Measurements from ENCODE around the gene FOXP4. TPM values are rescaled to one million over a fixed set of nuclear protein-coding genes. Genes with fewer than 3 reads are reported as not detected.

The FOXP4 gene
- total RNA-seq, 2 experiments from 2014 or later, result 6.3 to 26.3 TPM

DNA sequence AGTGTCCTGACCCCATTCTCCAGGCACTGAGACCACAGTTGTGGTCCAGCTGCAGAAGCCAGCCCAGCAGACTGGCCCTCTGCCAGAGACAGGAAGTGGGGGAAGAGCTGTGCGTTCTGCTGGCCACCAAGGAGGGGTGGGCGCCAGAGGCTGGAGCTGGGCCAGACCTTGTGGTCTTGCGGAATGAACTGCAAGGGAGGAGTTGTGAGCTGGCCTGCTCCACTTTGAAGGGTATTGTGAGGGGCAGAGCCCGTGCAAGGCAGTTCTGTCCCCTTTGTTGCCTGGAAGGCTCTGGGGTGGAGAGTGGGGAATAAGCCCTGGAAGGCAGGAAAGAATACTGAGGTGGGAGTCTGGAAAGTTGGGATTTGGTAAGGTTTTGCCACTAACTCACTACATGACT lies 88.5 kb downstream of the FOXP4 start:
- no peak for TF ChIP-seq EZH2phosphoT487 (IDR thresholded peaks at IDR 0.05; ENCODE audit: borderline replicate concordance, low read depth, low read length)
- TF ChIP-seq, protein P1, sequence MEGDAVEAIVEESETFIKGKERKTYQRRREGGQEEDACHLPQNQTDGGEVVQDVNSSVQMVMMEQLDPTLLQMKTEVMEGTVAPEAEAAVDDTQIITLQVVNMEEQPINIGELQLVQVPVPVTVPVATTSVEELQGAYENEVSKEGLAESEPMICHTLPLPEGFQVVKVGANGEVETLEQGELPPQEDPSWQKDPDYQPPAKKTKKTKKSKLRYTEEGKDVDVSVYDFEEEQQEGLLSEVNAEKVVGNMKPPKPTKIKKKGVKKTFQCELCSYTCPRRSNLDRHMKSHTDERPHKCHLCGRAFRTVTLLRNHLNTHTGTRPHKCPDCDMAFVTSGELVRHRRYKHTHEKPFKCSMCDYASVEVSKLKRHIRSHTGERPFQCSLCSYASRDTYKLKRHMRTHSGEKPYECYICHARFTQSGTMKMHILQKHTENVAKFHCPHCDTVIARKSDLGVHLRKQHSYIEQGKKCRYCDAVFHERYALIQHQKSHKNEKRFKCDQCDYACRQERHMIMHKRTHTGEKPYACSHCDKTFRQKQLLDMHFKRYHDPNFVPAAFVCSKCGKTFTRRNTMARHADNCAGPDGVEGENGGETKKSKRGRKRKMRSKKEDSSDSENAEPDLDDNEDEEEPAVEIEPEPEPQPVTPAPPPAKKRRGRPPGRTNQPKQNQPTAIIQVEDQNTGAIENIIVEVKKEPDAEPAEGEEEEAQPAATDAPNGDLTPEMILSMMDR (conservative IDR thresholded peaks at IDR 0.05; ENCODE audit: low read length), result no peak
- H3K4me2 ChIP-seq (ENCODE audit: low read length), result no peak overlapping the region
- no peaks in the 10 kb centered on the region for H3K79me2 ChIP-seq (ENCODE audit: insufficient read depth, low read depth, low read length)
- DNase-seq (ENCODE audit: low spot score), result no peak
- POLR2A ChIA-PET, result no interaction called here
- BruUV-seq (replicated peaks), result no TSS peak
- H3K9me3 ChIP-seq (ENCODE audit: low read length), result no peaks in the 10 kb centered on the region
- H3K4me1 ChIP-seq (ENCODE audit: insufficient read depth, low read length, poor library complexity, severe bottlenecking), result no peaks in the 10 kb centered on the region
- intact Hi-C loops (cut with micrococcal nuclease; ENCODE audit: unreplicated experiment), result no loop called here
- H3K27ac ChIP-seq (ENCODE audit: low read depth, low read length, poor library complexity, severe bottlenecking), result no peak overlapping the region
- H3K4me3 ChIP-seq (ENCODE audit: low read depth, low read length, poor library complexity, severe bottlenecking), result no peak overlapping the region
- H4K20me1 ChIP-seq (ENCODE audit: insufficient read depth, low read length), result no peaks in the 10 kb centered on the region
- no peaks in the 10 kb centered on the region for H3K36me3 ChIP-seq (ENCODE audit: insufficient read depth, low read length)
- no peak overlapping the region for H2AFZ ChIP-seq (ENCODE audit: low read length)
- H3K9me2 ChIP-seq (ENCODE audit: insufficient read depth, low read length), result no peaks in the 10 kb centered on the region
- CTCF ChIA-PET (ENCODE audit: unreplicated experiment), result no interaction called here

DNA sequence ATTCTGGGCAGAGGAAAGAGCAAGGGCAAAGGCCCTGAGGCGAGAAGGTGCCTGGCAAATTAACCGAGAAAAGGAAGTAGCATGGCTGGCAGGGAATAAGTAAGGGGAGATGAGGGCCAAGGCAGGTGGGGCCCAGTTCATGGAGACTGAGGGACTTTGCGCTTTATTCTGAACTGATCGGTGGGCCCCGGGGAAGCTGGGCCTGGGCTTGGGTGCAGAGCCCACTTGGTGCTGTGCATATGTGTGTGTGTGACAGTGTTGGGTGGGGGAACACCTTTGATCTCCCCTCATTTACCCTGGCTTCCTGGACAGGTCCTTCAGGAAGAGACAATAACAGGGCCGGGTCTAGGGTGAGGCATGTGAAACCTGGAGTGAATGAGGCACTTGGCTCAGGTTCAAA lies 89.2 kb downstream of the FOXP4 start:
- no peak for TF ChIP-seq EZH2phosphoT487 (IDR thresholded peaks at IDR 0.05; ENCODE audit: borderline replicate concordance, low read depth, low read length)
- Histone ChIP-seq H4K20me1 (ENCODE audit: insufficient read depth, low read length) (no peaks in the 10 kb centered on the region), H3K79me2 (ENCODE audit: insufficient read depth, low read depth, low read length) (no peaks in the 10 kb centered on the region), H3K27ac (ENCODE audit: low read depth, low read length, poor library complexity, severe bottlenecking) (no peak overlapping the region), H3K9me2 (ENCODE audit: insufficient read depth, low read length) (no peaks in the 10 kb centered on the region), H3K4me2 (ENCODE audit: low read length) (no peak overlapping the region), H3K4me3 (ENCODE audit: low read depth, low read length, poor library complexity, severe bottlenecking) (no peak overlapping the region), H2AFZ (ENCODE audit: low read length) (no peak overlapping the region), H3K36me3 (ENCODE audit: insufficient read depth, low read length) (no peaks in the 10 kb centered on the region), H3K9me3 (ENCODE audit: low read length) (no peaks in the 10 kb centered on the region), H3K4me1 (ENCODE audit: insufficient read depth, low read length, poor library complexity, severe bottlenecking) (no peaks in the 10 kb centered on the region)
- DNase-seq (ENCODE audit: low spot score), result no peak
- BruUV-seq (replicated peaks), result no TSS peak
- intact Hi-C loops (cut with micrococcal nuclease; ENCODE audit: unreplicated experiment), result no loop called here
- ChIA-PET CTCF (ENCODE audit: unreplicated experiment) (no interaction called here), POLR2A (no interaction called here)

DNA sequence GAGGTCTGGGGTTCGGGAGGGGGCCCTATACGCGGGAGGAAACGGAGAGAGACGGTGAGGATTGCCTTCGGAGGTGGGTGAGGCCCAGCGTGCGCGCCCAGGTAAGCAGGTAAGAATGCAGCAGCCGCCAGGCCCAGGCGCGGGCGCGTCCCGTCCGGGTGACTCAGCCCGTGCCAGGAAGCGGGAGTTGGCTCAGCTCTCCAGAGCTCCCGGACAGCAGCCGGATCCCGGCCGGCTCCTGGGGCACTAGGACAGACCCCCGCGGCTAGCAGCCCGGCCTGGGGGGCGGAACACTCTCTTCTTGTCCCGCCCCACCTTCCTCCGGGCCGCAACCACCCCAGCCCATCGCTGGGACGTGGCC lies 90.6 kb downstream of the FOXP4 start:
- TF ChIP-seq EZH2phosphoT487 (IDR thresholded peaks at IDR 0.05; ENCODE audit: borderline replicate concordance, low read depth, low read length), result no peak
- TF ChIP-seq, protein P1 (conservative IDR thresholded peaks at IDR 0.05; ENCODE audit: low read length), result no peak
- ChIA-PET POLR2A (no interaction called here), CTCF (ENCODE audit: unreplicated experiment) (no interaction called here)
- Histone ChIP-seq H3K4me2 (ENCODE audit: low read length) (no peak overlapping the region), H3K4me3 (ENCODE audit: low read depth, low read length, poor library complexity, severe bottlenecking) (no peak overlapping the region), H3K36me3 (ENCODE audit: insufficient read depth, low read length) (no peaks in the 10 kb centered on the region), H3K9me3 (ENCODE audit: low read length) (no peaks in the 10 kb centered on the region), H2AFZ (ENCODE audit: low read length) (no peak overlapping the region), H3K79me2 (ENCODE audit: insufficient read depth, low read depth, low read length) (no peaks in the 10 kb centered on the region), H3K4me1 (ENCODE audit: insufficient read depth, low read length, poor library complexity, severe bottlenecking) (no peaks in the 10 kb centered on the region), H3K27ac (ENCODE audit: low read depth, low read length, poor library complexity, severe bottlenecking) (no peak overlapping the region), H4K20me1 (ENCODE audit: insufficient read depth, low read length) (no peaks in the 10 kb centered on the region), H3K9me2 (ENCODE audit: insufficient read depth, low read length) (no peaks in the 10 kb centered on the region)
- DNase-seq (ENCODE audit: low spot score), result no peak
- intact Hi-C loops (cut with micrococcal nuclease; ENCODE audit: unreplicated experiment), result no loop called here
- BruUV-seq (replicated peaks), result no TSS peak

Measured in OCI-LY7 (cell line).